HCT116 (cell line): ENCODE measurements around the gene POLRMT. TPM values are rescaled to one million over a fixed set of nuclear protein-coding genes. Genes with fewer than 3 reads are reported as not detected.

ENCODE experiments used
- ATAC-seq: fragments of 200-7000 bp; cut with Tn5 transposase; 2 replicates; pipeline ENCODE4 v1.9.1; 2020; ENCODE audit warnings: mild to moderate bottlenecking, moderate library complexity
- BruUV-seq: library from RNA; stranded (reverse); fragments of 400-500 nt; replicated peaks from 2 replicates; lab custom pipeline; 2021; lab: Mats Ljungman, UMichigan
- CTCF ChIA-PET: fragments of 300-600 bp; sonication (Branson Sonifier 250); formaldehyde crosslinking; loops from one replicate; lab custom pipeline; 2021; ENCODE audit warnings: antibody characterized with exemption; lab: Charles Lee
- POLR2A ChIA-PET: fragments of 300-600, 350-600 bp; sonication (Branson Sonifier 250); formaldehyde crosslinking; loops from one replicate; lab custom pipeline; 2021; ENCODE audit warnings: antibody characterized with exemption; lab: Charles Lee
- RAD21 ChIA-PET, 2 experiments: fragments of 300-600 bp; sonication (Branson Sonifier 250); formaldehyde crosslinking; loops; one replicate each; lab custom pipeline; 2023; ENCODE audit warnings: low total read pairs in 2 of 2; ENCODE audit not compliant: uncharacterized antibody in 2 of 2, unreplicated experiment in 2 of 2, low non-redundant PET in 1 of 2; lab: Charles Lee
- DNase-seq: peaks from one replicate; pipeline ENCODE4 v3.0.0-alpha.2; 2010; ENCODE audit warnings: low read depth, low spot score
- H2AFZ ChIP-seq: fragments of 200-600 bp; shearing (Covaris generic), sonication (generic); 2 replicates; pipeline ENCODE4 v1.6.1; 2017; ENCODE audit warnings: low read depth, mixed run types, mixed read lengths, antibody characterized with exemption, low read length; ENCODE audit not compliant: poor library complexity, severe bottlenecking
- H3K27ac ChIP-seq: 2 replicates; pipeline ENCODE4 v1.5.1; 2012; ENCODE audit warnings: low read depth, low read length
- H3K27me3 ChIP-seq: fragments of 200-600 bp; sonication (generic); 2 replicates; pipeline ENCODE4 v1.6.1; 2016; ENCODE audit warnings: mixed run types, low read length, mixed read lengths; ENCODE audit not compliant: insufficient read depth
- H3K36me3 ChIP-seq, 2 experiments: fragments of 200-500 bp in 1 of 2; fragments of 200-600 bp in 1 of 2; sonication (Bioruptor generic) in 1 of 2; sonication (generic) in 1 of 2; 2 replicates each; pipeline versions ENCODE4 v1.5.1 to v1.6.1; 2014 to 2016; ENCODE audit warnings: low read length in 2 of 2, inconsistent platforms in 1 of 2, mixed read lengths in 1 of 2, mixed run types in 1 of 2; ENCODE audit not compliant: insufficient read depth in 2 of 2, control insufficient read depth in 1 of 2
- H3K4me1 ChIP-seq, 2 experiments: fragments of 200-600 bp in 1 of 2; sonication (generic) in 1 of 2; 2 replicates each; pipeline versions ENCODE4 v1.5.1 to v1.6.1; 2012 to 2017; ENCODE audit warnings: low read length in 2 of 2, inconsistent platforms in 1 of 2, mild to moderate bottlenecking in 1 of 2, mixed read lengths in 1 of 2, mixed run types in 1 of 2, moderate library complexity in 1 of 2; ENCODE audit not compliant: insufficient read depth in 2 of 2, control insufficient read depth in 1 of 2
- H3K4me2 ChIP-seq: fragments of 200-600 bp; sonication (generic); 2 replicates; pipeline ENCODE4 v1.6.1; 2017; ENCODE audit warnings: mixed run types, low read length, mixed read lengths
- H3K4me3 ChIP-seq, 2 experiments: fragments of 200-600 bp in 1 of 2; sonication (generic) in 1 of 2; replicated peaks in 1 of 2; 2 replicates each; pipeline ENCODE4 v1.5.1; 2011 to 2016; ENCODE audit warnings: low read length in 2 of 2, control low read depth in 1 of 2, low read depth in 1 of 2, mild to moderate bottlenecking in 1 of 2, mixed read lengths in 1 of 2, mixed run types in 1 of 2
- H3K79me2 ChIP-seq: fragments of 200-600 bp; sonication (generic); 2 replicates; pipeline ENCODE4 v1.6.1; 2017; ENCODE audit warnings: mild to moderate bottlenecking, mixed run types, low read length, moderate library complexity, mixed read lengths; ENCODE audit not compliant: insufficient read depth
- H3K9ac ChIP-seq: fragments of 200-600 bp; sonication (generic); 2 replicates; pipeline ENCODE4 v1.6.1; 2016; ENCODE audit warnings: low read length, mixed read lengths
- H3K9me2 ChIP-seq: fragments of 200-600 bp; sonication (generic), shearing (Covaris generic); 2 replicates; pipeline ENCODE4 v1.6.1; 2017; ENCODE audit warnings: mixed run types, mild to moderate bottlenecking, moderate library complexity; ENCODE audit not compliant: insufficient read depth
- H3K9me3 ChIP-seq, 2 experiments: fragments of 200-500 bp in 1 of 2; fragments of 200-600 bp in 1 of 2; sonication (Bioruptor generic) in 1 of 2; sonication (generic) in 1 of 2; 2 replicates each; pipeline ENCODE4 v1.6.1; 2014 to 2017; ENCODE audit warnings: low read length in 2 of 2, mixed read lengths in 2 of 2, inconsistent platforms in 1 of 2, low read depth in 1 of 2, mild to moderate bottlenecking in 1 of 2, mixed run types in 1 of 2, moderate library complexity in 1 of 2; ENCODE audit not compliant: control insufficient read depth in 1 of 2, insufficient read depth in 1 of 2
- H4K20me1 ChIP-seq: fragments of 200-600 bp; sonication (generic), shearing (Covaris generic); 2 replicates; pipeline ENCODE4 v1.6.1; 2017; ENCODE audit warnings: mixed run types, mild to moderate bottlenecking, moderate library complexity; ENCODE audit not compliant: insufficient read depth
- ATF3 ChIP-seq: IDR thresholded peaks from 2 replicates; pipeline ENCODE4 v1.6.1; 2012
- CBX3 ChIP-seq: IDR thresholded peaks from 2 replicates; pipeline ENCODE4 v1.6.1; 2012; ENCODE audit warnings: low read depth
- CEBPB ChIP-seq: IDR thresholded peaks from 2 replicates; pipeline ENCODE4 v1.6.1; 2012; ENCODE audit warnings: low read depth
- CTCF ChIP-seq, 3 experiments: fragments of 200-600 bp in 1 of 3; sonication (generic) in 1 of 3; IDR thresholded peaks in 2 of 3; conservative IDR thresholded peaks in 1 of 3; 2 replicates each; pipeline ENCODE4 v1.5.1; 2012 to 2017; ENCODE audit warnings: low read depth in 2 of 3, low read length in 2 of 3, antibody characterized with exemption in 1 of 3, borderline replicate concordance in 1 of 3, control low read depth in 1 of 3, mild to moderate bottlenecking in 1 of 3, mixed read lengths in 1 of 3, mixed run types in 1 of 3, moderate library complexity in 1 of 3; ENCODE audit not compliant: insufficient read depth in 1 of 3
- EGR1 ChIP-seq: IDR thresholded peaks from 2 replicates; pipeline ENCODE4 v1.6.1; 2012; ENCODE audit warnings: low read depth
- EZH2 ChIP-seq: fragments of 200-600 bp; sonication (generic); IDR thresholded peaks from 2 replicates; pipeline ENCODE4 v1.6.1; 2017; ENCODE audit warnings: antibody characterized with exemption, mixed run types
- MAX ChIP-seq: IDR thresholded peaks from 2 replicates; pipeline ENCODE4 v1.6.1; 2012
- POLR2AphosphoS5 ChIP-seq: IDR thresholded peaks from 2 replicates; pipeline ENCODE4 v1.6.1; 2011; ENCODE audit warnings: mild to moderate bottlenecking, low read depth, low read length, moderate library complexity
- RAD21 ChIP-seq: IDR thresholded peaks from 2 replicates; pipeline ENCODE4 v1.6.1; 2012; ENCODE audit warnings: low read depth, mild to moderate bottlenecking
- SIN3A ChIP-seq: IDR thresholded peaks from 2 replicates; pipeline ENCODE4 v1.6.1; 2012; ENCODE audit warnings: low read depth
- ZBTB33 ChIP-seq: IDR thresholded peaks from 2 replicates; pipeline ENCODE4 v1.6.1; 2011; ENCODE audit warnings: mild to moderate bottlenecking, low read length, moderate library complexity; ENCODE audit not compliant: insufficient replicate concordance; ENCODE audit errors: extremely low read depth
- ZFX ChIP-seq: fragments of 450-650 bp; IDR thresholded peaks from 2 replicates; pipeline ENCODE4 v1.6.1; 2017
- intact Hi-C: fragments of 100-400 bp; cut with micrococcal nuclease; formaldehyde crosslinking; loops from 2 replicates; pipeline ENCODE4 v1.10.0; 2022
- total RNA-seq: library from RNA; stranded (reverse); gene quantifications from one replicate; pipeline ENCODE4 v1.2.1, GENCODE V29; 2021; ENCODE audit not compliant: unreplicated experiment

Gene POLRMT
- total RNA-seq, 1 experiment from 2014 or later = 138 TPM

- no peaks in the 10 kb centered on the region for H3K36me3 ChIP-seq
- ChIA-PET RAD21 (no interaction called here), CTCF (no interaction called here), POLR2A (no interaction called here)
- ATAC-seq (no peak), DNase-seq (peak; percentile 31)
- peaks cover 0 to 10% of the 10 kb centered on the region in 2 experiments; a peak in 1 of 4 replicates for H3K9me3 ChIP-seq
- H3K9ac ChIP-seq = no peak overlapping the region
- no TSS peak for BruUV-seq
- H2AFZ ChIP-seq = no peak overlapping the region
- peak; percentile 9 for TF ChIP-seq ZBTB33
- no peak; the same call in 1 of the 2 replicates for TF ChIP-seq CBX3
- peak; percentile 73 for TF ChIP-seq POLR2AphosphoS5
- no peaks in the 10 kb centered on the region for H4K20me1 ChIP-seq
- H3K79me2 ChIP-seq = no peaks in the 10 kb centered on the region
- no peak overlapping the region for H3K4me3 ChIP-seq
- H3K4me1 ChIP-seq = no peaks in the 10 kb centered on the region
- intact Hi-C loops = no loop called here
- H3K27ac ChIP-seq = no peak overlapping the region
- no peaks in the 10 kb centered on the region for H3K27me3 ChIP-seq
- no peaks in the 10 kb centered on the region for H3K9me2 ChIP-seq
- no peak overlapping the region for H3K4me2 ChIP-seq
Measured at GRCh38 chr19:597406-598315, 35.7 kb downstream of the POLRMT start.

- no peaks in the 10 kb centered on the region for H4K20me1 ChIP-seq
Measured at GRCh38 chr19:596263-596655, 37.1 kb downstream of the POLRMT start.

More at GRCh38 chr19:596263-596655, 37.1 kb downstream of the POLRMT start:
- H3K9me3 ChIP-seq = peaks cover 0 to 4% of the 10 kb centered on the region in 2 experiments; a peak in 1 of 4 replicates
- no peaks in the 10 kb centered on the region for H3K9me2 ChIP-seq
- intact Hi-C loops = no loop called here
- no peak overlapping the region for H2AFZ ChIP-seq
- H3K27me3 ChIP-seq = no peaks in the 10 kb centered on the region
- no TSS peak for BruUV-seq
- CTCF ChIA-PET = no interaction called here
- no peak for TF ChIP-seq RAD21
- TF ChIP-seq EGR1 = no peak
- no peak for TF ChIP-seq MAX
- no peak for TF ChIP-seq CTCF (IDR thresholded peaks at IDR 0.05 in 2 of 3, conservative IDR thresholded peaks at IDR 0.05 in 1 of 3; ENCODE audit: borderline replicate concordance in 1 of 3, insufficient read depth in 1 of 3, low read depth in 2 of 3, low read length in 2 of 3)
- TF ChIP-seq CEBPB = no peak
- TF ChIP-seq ZBTB33 = no peak
- TF ChIP-seq ATF3 = no peak
- no peak for TF ChIP-seq SIN3A
- TF ChIP-seq ZFX = no peak
- no peak for TF ChIP-seq EZH2
- TF ChIP-seq, all 23 proteins: peak for 0
- DNase-seq (no peak), ATAC-seq (no peak)
- no peaks in the 10 kb centered on the region for H3K79me2 ChIP-seq
- no peaks in the 10 kb centered on the region for H3K36me3 ChIP-seq
- ChIA-PET RAD21 (no interaction called here), POLR2A (no interaction called here)
- H3K4me2 ChIP-seq = no peak overlapping the region
- no peak overlapping the region for H3K4me3 ChIP-seq
- no peaks in the 10 kb centered on the region for H3K4me1 ChIP-seq
- H3K27ac ChIP-seq = no peak overlapping the region
- H3K9ac ChIP-seq = no peak overlapping the region
